Mesodermal cell (in vitro differentiated cells): ENCODE data around the gene LHX4.

Experiments
- H3K27ac ChIP-seq: 2 replicates; pipeline ENCODE4 v1.7.0; 2013; ENCODE audit warnings: mild to moderate bottlenecking, low read depth, low read length, moderate library complexity; ENCODE audit not compliant: severe bottlenecking
- H3K36me3 ChIP-seq: 2 replicates; pipeline ENCODE4 v1.7.1; 2013; ENCODE audit warnings: mild to moderate bottlenecking, low read length, moderate library complexity; ENCODE audit not compliant: control insufficient read depth, insufficient read depth
- H3K4me1 ChIP-seq: one replicate; pipeline ENCODE4 v1.7.1; 2013; ENCODE audit warnings: mild to moderate bottlenecking, low read length; ENCODE audit not compliant: insufficient read depth, control insufficient read depth, poor library complexity, severe bottlenecking
- H3K4me3 ChIP-seq: 2 replicates; pipeline ENCODE4 v1.7.0; 2013; ENCODE audit warnings: low read length, control low read depth, mild to moderate bottlenecking; ENCODE audit not compliant: insufficient read depth, poor library complexity, severe bottlenecking; ENCODE audit errors: extremely low read depth
- H3K9me3 ChIP-seq: 2 replicates; pipeline ENCODE4 v1.7.1; 2013; ENCODE audit warnings: mild to moderate bottlenecking, low read length, moderate library complexity; ENCODE audit not compliant: control insufficient read depth
- WGBS, 2 experiments: methylation state at CpG; one replicate each; pipeline ENCODE4 v1.1.5; 2013; ENCODE audit warnings: missing lambda C conversion rate in 2 of 2; ENCODE audit not compliant: insufficient coverage in 2 of 2; 5-methylcytosine and 5-hydroxymethylcytosine counted together

LHX4 gene

DNA sequence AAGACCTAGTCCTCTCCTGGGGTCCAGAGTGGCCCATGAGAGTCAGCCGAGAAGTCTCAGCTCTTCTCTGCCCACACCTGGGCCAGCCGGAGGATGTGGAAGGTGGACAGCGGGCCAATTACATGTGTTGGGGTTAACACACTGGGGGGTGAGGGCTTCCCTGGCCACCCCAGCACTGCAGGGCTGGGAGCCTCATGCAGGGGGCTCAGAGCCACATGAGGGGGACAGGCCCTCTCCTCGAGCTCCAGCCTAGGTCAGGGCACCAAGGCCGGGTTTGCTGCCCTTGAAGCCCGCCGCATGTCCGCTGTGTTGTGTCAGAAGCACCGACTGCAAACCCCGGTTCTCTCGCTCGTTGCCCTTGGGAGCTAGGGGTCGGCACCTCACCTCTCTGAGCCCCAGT, 30.5 kb downstream of the LHX4 start:
- H3K36me3 ChIP-seq: no peaks in the 10 kb centered on the region
- 90 to 91% methylated on average over 10 to 13 of the region's 13 CpGs for WGBS, 2 experiments
- no peak overlapping the region for H3K4me3 ChIP-seq
- no peaks in the 10 kb centered on the region for H3K4me1 ChIP-seq
- H3K9me3 ChIP-seq: no peaks in the 10 kb centered on the region
- no peak overlapping the region for H3K27ac ChIP-seq

DNA sequence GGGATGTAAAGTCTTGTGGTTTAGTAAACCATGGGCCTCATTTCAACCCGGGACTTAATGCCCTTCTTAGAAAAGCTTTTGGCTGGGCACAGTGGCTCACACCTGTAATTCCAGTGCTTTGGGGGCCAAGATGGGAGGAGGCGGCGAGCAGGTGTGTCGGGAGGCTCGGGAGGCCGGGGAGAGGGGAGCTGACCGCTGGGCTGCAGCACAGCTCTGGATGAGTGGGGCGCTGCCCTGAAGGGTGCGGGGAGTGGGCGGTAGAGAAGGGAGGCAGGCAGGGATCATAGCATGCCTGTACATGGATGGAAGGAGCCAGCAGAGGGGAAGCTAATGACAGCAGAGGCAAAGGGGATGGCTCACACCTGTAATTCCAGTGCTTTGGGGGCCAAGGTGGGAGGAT, 31.0 kb downstream of the LHX4 start:
- no peak overlapping the region for H3K4me3 ChIP-seq
- no peaks in the 10 kb centered on the region for H3K9me3 ChIP-seq
- no peaks in the 10 kb centered on the region for H3K4me1 ChIP-seq
- 90 to 91% methylated on average over 7 to 10 of the region's 10 CpGs for WGBS, 2 experiments
- no peak overlapping the region for H3K27ac ChIP-seq
- no peaks in the 10 kb centered on the region for H3K36me3 ChIP-seq

DNA sequence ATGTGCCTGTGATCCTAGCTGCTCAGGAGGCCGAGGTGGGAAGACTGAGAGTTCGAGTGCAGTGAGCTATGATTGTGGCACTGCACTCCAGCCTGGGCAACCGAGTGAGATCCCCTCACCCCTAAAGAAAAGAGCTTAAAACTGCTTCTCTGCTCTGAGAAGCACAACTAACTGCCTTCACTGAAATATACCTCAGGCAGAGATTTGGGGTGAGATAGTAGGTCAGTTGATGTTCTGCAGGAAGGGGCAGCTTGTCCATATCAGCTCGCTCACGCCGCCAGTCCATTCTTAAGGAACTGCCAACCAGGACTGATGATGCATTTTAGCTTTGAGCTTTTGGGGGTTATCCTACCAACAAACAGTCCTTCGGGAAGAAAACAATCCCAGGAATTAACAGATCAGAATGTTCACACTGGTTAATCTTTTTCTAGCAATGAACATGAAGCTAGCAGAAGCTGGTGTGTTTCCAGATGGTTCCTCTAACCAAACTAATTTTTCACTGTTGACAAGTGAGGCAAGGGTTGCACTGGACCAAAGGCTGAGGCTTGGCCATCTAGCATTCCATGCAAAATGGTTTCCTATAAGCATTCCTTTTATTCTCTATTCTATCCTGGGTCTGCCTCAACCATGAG, 31.6 kb downstream of the LHX4 start:
- no peak overlapping the region for H3K27ac ChIP-seq
- H3K36me3 ChIP-seq: no peaks in the 10 kb centered on the region
- H3K4me3 ChIP-seq: no peak overlapping the region
- H3K4me1 ChIP-seq: no peaks in the 10 kb centered on the region
- H3K9me3 ChIP-seq: no peaks in the 10 kb centered on the region
- 85 to 91% methylated on average over 5 to 7 of the region's 7 CpGs for WGBS, 2 experiments

DNA sequence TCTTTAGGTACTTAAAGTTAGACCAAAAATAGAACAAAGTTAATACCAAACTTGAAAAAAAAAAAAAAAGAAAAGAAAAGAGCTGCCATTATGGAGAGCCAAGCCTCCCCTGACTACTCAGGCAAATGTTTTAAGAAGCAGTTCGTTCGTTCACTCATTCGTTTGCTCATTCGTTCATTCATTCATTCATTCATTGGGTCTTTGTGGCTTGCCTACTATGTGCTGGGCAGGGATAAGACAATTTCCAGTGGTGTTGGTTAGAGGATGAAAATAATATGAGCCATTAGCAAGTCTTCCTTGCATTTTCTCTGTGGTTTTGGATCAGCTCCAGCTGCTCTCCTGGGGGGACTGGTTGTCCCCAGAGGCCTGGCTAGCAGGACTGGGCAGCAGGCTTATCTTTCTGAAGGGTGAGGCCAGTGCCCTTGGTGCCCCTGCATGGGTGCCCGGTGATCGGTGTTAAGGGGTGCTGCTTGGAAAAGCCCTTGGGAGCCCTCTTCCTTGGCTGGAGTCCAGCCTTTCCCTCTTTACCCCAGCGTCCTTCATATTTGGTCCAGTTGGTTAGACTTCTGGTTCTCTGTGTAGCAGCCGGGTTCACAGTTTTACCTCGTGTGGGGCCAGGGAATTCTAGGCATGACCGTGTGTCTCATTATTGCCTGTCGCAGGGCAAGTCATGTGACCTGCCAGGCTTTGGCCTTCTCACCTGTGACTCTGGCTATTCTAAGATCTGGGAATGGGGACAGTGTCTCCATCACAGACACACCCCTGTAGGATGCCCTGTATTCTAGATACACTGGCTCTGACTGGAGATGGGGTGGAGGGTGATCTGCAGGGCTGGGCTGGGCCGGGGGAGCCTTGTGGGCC, 32.8 kb downstream of the LHX4 start:
- no peak overlapping the region for H3K27ac ChIP-seq
- H3K4me1 ChIP-seq: no peaks in the 10 kb centered on the region
- H3K9me3 ChIP-seq: no peaks in the 10 kb centered on the region
- H3K4me3 ChIP-seq: no peak overlapping the region
- WGBS, 2 experiments: 88 to 91% methylated on average over 5 to 10 of the region's 12 CpGs
- H3K36me3 ChIP-seq: no peaks in the 10 kb centered on the region

DNA sequence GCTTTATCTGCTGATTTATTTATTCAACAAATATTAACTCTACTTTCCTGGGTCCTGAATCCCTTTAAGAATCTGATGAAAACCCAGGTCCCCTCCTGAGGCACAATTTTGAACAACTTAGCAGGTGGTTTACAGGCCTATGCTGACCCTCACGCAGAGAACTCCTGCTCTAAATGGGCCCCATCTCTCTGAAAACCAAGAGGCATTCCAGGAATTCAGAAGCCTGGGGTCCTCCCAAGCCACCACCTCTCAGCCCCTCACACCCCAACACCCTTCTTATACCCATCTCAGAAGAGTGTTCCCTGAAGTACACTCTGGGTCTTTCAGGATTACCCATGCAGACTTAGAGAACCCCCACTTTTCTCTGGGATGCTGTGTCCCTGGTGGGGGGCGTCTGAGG, 34.5 kb downstream of the LHX4 start:
- H3K27ac ChIP-seq: no peak overlapping the region
- no peaks in the 10 kb centered on the region for H3K4me1 ChIP-seq
- WGBS, 2 experiments: 79 to 86% methylated on average over 2 of the region's 2 CpGs
- no peak overlapping the region for H3K4me3 ChIP-seq
- H3K9me3 ChIP-seq: no peaks in the 10 kb centered on the region
- H3K36me3 ChIP-seq: no peaks in the 10 kb centered on the region

DNA sequence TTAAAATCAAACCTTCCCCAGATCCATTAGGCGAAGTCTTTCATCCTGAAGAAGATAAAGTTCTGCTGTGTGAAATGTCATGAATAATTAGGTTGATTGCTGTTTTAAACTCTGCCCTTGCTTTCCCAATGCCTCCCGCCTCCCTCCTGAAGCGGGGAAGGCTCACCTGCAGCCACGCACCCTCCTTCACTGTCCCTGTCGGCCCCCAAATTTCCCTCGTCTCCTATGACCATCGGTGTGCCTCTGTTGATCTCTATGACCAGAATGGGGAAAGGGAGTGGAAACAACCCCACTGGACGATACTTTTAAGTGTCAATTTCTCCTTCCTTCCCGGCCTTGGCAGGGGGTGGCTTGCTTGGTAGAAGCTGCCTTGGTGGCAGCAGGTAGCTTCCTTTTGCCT, 35.1 kb downstream of the LHX4 start:
- no peaks in the 10 kb centered on the region for H3K9me3 ChIP-seq
- H3K36me3 ChIP-seq: no peaks in the 10 kb centered on the region
- WGBS, 2 experiments: 86 to 93% methylated on average over 5 to 7 of the region's 9 CpGs
- no peaks in the 10 kb centered on the region for H3K4me1 ChIP-seq
- no peak overlapping the region for H3K4me3 ChIP-seq
- no peak overlapping the region for H3K27ac ChIP-seq

DNA sequence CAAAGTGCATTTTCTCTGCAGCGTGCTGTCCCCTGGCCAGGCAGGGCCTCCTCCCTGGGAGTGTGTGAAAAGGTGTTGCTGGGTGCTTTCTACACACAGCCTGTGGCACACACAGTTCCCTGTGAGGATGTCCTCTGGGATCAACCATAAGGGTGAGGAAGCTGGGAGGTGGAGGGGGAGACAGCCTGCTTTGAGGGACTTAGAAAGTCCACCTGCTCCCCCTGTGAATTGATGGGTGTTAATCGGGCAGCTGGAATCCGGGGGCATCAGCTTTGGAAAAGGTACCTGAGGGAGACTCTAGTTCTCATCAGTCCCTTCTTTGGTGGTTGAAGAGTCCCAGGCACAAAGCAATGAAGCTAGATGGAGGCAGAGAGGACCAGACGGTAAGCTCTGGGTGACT, 35.8 kb downstream of the LHX4 start:
- Histone ChIP-seq H3K4me3 (no peak overlapping the region), H3K4me1 (peaks cover 2% of the 10 kb centered on the region), H3K9me3 (no peaks in the 10 kb centered on the region), H3K27ac (no peak overlapping the region), H3K36me3 (no peaks in the 10 kb centered on the region)
- WGBS, 2 experiments: 90 to 98% methylated on average over 1 to 4 of the region's 4 CpGs

DNA sequence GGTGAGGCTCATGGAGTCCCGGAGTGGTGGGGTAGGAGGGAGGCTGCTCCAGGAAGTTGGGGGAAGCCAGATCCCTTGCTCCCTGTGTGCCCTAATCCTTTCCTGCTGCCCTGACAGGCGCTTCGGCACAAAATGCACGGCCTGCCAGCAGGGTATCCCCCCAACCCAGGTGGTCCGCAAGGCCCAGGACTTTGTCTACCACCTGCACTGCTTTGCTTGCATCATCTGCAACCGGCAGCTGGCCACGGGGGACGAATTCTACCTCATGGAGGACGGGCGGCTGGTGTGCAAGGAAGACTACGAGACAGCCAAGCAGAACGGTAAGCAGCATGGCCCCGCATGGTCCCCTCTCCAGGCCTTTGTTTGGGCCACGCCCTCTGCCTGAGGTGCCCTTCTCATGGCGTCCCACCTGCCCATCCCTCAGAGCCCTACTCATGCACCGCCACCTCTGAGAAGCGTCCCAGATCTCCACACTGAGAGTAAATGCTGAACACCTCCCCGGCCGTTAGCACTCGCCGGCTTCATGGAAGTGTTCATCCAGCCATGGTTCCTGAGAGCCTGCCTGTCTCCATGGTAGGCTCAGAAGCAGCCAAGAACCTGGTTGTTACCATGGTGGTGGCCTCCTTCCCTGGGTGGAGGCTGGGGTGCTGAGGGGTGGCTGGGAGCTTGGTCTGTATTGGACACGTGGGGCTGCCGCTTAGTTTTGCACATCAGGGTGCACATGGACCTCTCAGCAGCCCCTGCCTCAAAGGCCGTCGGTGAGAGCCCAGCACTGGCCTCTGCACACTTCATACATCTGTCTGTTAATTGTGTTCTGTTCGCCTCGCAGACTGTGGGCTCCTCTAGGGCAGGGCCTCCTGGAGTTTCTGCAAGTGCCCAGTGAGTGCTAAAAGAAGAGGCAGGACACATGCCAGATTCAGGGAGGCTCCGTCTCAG, 36.5 kb downstream of the LHX4 start:
- Histone ChIP-seq H3K27ac (no peak overlapping the region), H3K4me3 (no peak overlapping the region), H3K9me3 (no peaks in the 10 kb centered on the region), H3K4me1 (peaks cover 6% of the 10 kb centered on the region), H3K36me3 (no peaks in the 10 kb centered on the region)
- 89 to 92% methylated on average over 24 to 26 of the region's 28 CpGs for WGBS, 2 experiments

DNA sequence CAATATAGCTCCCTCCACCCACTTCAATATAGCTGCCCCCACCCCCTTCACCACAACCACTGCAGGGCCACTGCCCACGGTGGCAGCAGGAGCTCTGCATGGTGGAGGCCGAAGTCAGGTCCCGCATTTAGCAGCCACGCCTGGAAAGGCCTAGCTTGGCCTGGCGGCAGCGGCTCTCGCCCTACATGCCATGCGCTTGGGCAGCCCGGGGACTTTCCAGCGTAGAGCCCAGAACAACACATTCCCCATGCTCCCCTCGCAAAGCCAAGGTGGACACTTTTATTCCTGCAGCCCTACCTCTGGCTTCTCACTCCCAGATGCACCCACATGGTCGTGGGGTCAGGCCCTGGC, 37.1 kb downstream of the LHX4 start:
- H3K27ac ChIP-seq: no peak overlapping the region
- 93 to 94% methylated on average over 7 to 11 of the region's 12 CpGs for WGBS, 2 experiments
- H3K4me1 ChIP-seq: peaks cover 6% of the 10 kb centered on the region
- H3K9me3 ChIP-seq: no peaks in the 10 kb centered on the region
- no peaks in the 10 kb centered on the region for H3K36me3 ChIP-seq
- no peak overlapping the region for H3K4me3 ChIP-seq

DNA sequence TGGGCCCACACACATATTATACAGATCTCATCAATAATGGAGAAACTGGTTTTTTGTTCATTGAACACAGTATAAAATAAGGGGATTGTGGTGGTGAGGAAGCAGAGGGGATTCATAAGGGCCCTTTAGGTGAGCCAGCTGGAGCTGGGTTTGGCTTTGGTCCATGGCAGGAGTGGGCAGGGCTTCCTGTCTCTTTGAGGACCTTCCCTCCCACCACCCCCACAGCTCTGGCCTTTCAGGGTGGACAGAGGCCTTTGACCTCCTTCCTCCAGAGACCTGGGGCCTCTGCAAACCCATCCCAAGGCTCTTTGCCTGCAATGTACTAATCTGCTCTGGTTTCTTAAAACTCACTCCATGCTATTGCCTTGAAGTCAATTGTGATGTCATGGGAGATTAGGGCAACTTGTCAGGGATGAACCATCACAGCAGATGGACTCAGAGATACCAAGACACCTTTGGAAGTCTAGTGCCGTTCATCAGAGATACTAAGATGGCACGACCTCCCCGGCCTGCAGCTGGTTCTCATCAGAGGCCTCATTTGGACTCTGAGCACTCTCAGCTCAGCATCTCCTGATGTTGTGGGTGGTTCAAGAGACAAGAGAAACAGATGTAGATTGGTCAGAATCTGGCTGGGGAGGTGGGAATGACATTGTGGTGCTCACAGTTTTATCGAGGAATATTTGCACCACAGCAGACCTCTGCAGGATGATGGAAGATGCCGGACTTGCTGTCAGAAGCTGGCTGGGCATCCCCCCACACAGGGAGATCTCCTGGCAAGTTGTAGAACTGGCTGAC, 37.9 kb downstream of the LHX4 start:
- Histone ChIP-seq H3K4me3 (no peak overlapping the region), H3K4me1 (peaks cover 6% of the 10 kb centered on the region), H3K9me3 (no peaks in the 10 kb centered on the region), H3K36me3 (no peaks in the 10 kb centered on the region), H3K27ac (no peak overlapping the region)
- 96 to 97% methylated on average over 5 of the region's 5 CpGs for WGBS, 2 experiments
